NCI-H82 (cell line): Measurements from ENCODE around the gene ADCY2.

Source experiments
- DNase-seq: peaks from one replicate; lab custom pipeline; 2025; lab: John Stamatoyannopoulos, UW

ADCY2 gene

DNA sequence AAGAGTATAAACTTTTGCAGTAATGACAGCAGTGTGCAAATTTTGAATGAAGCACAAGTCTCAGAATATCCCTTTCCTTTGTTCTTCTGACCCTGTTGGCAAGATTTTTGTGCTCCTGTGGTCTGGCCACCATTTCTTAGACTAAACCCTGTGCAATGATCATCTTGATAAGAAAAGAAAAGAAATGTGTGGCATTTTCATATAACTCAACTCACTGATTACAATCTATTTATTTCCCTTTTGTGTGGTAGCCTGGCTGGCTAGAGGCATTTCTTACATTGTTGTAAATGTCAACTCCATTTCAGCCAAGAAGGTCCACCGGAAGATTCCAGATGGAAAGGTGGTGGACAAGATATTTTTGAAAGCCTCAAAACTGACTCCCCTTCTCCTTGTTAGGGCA is 41.9 kb downstream of the ADCY2 start:
- no peak for DNase-seq

GRCh38 chr5:7445068-7445467 is 49.1 kb downstream of the ADCY2 start:
- DNase-seq, result no peak

GRCh38 chr5:7445831-7446230 is 49.9 kb downstream of the ADCY2 start:
- DNase-seq, result no peak

DNA sequence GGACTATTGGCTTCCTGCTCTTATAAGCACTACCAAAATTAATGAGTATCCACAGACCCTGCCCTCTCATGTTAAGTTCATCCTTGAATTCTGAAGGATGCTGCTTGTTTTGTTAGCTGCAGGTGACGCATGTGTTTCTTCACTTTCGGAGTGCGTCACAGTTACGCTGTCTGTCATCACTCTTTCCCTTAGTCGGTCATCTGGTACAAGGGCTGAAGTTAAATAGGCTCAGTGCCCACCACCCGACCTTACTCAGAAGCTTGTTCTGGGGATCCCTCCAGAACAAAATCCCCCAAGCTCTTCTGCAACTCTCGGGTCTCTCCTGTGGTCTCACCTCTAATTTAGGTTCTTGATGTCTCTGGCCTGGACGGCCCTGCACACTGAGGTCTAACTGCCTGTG is 51.0 kb downstream of the ADCY2 start:
- no peak for DNase-seq

DNA sequence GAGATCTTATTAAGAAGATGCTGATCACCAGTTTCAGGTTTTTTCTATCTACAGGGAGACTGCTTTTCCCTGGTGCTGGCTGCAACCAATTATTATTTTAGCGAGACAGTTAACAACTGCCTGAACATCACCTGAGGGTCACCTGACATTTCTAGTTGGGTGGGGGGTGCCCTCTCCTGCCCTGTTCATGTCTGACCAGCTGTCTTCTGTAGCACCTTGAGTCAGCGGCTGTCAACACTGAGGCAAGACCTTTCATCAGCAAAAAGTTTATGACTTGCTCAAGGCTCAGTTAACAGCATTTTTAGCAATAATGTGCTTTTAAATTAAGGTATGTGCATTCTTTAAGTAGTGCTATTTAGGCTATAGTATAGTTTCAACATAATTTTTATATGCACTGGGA is 58.0 kb downstream of the ADCY2 start:
- DNase-seq, result no peak

- no peak for DNase-seq
These were observed 60.3 kb downstream of the ADCY2 start for GRCh38 chr5:7456206-7456605.

DNA sequence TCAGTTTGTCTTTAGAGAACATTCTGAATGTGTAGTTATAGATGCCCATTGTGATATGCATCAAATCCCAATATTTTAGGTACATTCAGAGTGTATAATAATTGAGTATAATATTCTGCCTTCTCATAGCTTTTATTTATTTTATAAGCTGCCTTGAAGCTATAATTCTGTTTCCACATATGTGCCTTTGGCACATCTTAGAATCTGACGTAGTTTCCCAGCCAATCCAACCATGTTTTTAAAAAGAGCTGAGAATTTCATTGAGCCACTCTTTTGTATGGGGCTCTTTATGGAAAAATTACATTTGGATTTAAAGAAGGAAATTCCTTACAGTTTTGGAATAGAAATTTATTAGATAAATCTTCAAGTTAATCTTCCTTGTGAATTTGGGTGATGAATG is 65.4 kb downstream of the ADCY2 start:
- DNase-seq, result no peak

DNA sequence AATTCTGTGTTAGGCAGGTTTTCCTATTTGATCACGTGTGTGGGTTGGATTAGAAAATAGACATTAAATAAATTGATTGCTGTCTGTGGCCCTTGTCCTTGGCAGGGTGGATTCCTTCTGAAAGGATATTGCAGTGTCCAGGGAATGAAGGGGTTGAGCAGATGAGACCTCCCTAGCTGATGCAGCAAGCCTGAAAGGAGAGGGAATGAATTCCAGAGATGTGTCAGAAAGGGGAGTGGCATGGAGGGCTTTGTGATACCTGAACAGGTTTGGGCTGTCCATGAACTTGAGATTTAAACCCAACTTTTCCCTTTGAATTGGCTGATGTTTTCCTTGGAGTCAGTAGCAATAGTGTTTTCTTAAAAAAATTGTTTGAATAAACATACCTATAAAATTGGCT is 66.8 kb downstream of the ADCY2 start:
- no peak for DNase-seq

DNA sequence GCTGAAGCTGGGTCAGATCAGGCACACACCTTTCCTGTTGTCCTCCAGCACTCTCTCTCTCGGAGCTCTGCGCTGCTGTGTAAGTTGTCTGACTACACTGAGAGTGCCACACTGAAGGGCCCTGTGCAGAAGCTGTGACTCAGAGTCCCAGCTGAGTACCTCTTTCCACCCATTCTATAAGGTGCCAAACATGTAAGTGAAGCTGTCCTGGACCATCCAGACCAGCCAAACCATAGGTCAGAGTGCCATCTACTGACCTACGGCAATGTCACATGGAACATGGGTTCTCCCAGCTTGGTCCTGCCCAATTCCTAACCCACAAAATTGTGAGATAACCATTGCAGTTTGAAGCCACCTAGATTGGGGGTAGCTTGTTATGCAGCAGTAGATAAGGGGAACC is 68.2 kb downstream of the ADCY2 start:
- no peak for DNase-seq

DNA sequence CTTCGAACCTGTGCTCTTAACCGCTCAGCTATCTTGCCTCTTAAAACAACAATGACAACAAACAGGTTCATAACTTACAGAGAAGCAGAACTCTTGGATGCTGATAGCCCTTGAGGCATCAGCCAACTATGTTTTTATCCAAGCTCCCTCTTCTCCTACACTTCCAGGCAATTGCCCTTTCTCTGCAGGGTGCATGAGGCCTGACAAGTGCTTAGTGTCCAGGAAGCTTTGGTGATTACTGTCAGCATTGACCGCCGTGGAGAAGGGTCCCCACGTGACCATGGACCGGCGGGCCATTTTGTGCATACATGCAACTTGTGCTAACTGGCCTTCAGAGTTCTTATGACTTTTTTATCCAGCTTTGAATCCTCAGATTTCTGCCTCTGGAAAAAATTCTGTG is 71.2 kb downstream of the ADCY2 start:
- no peak for DNase-seq

DNA sequence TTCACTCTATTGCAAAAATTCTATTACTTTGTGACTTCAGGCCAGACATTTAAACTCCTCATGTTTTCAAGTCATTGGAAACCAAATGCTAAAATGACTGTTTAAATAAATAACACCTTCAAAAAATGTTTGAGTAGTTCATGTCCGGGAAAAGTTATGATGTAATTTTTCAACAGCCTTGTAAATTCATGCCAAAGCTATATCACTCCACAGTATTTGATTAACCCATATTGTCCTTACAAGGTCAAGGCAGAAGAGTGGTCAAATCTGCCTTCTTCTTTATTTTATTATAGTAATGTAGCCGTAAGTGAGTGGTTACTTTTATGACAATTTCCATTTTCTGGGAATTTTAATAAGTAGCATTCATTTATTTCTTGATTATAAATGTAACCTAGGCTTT is 72.8 kb downstream of the ADCY2 start:
- DNase-seq, result no peak

DNA sequence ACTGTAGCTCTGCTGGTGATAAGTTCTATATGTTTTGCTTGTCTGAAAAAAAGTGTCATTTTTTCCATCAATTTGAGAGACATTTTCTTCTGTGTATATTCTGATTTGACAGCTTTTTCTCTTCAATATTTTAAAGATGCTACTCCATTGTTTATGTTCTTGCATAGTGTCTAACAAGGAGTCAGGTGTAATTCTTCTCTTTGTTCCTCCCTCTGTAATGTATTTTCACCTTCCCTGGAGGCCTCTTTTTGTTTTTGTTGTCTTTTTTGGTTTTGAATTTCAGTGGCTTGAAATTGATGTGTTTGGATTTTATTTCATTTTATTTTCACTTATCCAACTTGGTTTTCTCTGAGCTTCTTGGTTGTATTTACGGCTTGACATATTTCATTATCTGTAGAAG is 75.8 kb downstream of the ADCY2 start:
- DNase-seq, result no peak

GRCh38 chr5:7473115-7473514 is 77.2 kb downstream of the ADCY2 start:
- DNase-seq, result no peak

DNA sequence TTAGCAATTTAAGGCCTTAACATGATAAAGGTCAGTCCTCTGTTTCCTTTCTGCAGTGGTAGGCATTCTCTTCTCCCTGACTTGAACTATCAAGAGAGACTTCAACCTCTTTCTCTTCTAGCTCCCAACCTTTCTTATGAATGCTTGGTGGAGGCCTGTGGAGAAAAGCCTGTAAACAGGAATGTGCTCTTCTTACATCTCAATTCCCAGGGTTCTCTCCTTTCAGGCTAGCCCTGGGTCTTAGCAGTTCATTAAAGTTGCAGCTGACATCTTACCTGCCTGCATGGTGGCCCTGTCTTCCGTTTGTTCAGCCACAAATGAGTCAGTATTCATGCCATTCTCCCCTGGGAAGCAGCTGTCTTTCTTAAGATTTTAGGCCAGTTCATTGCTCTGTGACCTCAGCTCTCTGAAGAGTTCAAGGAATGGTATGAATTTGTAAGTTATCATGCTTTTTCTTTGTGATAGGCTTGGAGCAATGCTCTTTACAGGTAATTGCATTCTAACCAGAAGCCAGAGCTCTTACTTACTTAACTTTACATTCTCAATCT is 77.8 kb downstream of the ADCY2 start:
- DNase-seq, result no peak

- DNase-seq, result no peak
These were observed 79.0 kb downstream of the ADCY2 start for GRCh38 chr5:7474821-7475403.

DNA sequence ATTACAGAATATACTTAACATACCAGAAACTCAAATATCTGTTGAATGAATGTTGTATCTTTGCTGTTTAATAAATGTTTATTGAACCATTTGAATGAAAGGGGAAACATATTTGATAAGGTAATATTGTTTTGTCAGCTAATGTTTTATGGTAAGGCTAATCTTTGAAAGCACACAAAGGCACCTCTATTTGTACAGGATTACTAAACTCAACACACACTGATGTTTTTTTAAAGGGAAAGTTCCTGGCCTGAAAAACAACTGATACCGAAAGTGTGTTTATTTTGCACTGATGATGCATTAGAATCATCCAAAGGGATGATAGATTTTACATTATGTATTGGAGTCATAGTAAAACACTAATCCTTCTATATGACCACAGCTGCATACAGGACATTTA is 82.5 kb downstream of the ADCY2 start:
- DNase-seq, result no peak

DNA sequence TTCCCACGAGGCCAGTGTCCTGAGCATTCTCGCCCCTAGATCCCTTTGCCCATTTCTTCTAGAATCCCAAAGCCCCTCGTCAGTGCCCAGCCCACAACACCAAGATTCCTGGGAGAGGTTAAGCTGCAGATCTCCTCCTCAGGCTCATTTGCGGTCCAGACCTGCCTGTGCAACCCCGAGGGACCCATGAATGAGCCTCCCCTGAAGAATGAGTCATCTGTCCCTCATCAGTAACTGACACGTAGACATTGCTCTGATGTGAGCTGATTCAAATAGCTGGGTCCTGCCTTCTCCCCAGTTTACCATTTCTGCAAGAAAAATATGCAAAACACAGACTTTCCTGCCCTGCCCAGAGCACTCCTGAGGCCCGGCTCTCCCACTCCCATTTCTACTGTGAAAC is 92.8 kb downstream of the ADCY2 start:
- DNase-seq, result no peak

DNA sequence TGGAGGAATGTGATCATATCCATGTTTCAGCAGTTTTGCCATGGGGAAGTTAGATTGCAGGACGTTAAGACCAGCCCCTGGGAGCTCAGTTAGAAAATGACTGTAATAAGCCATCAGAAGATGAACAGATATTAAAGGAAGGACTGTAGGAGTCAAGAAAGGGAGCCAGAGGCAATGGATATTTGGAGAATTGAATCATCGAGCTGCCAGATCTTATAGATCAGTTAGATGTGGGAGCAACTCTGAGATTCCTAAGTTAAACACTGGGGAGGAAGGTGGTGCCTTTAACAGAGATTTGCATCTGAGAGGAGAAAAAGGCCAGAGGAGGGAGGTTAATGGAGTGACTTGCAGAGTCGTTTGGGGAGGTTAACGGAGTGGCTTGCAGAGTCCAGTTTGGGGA is 96.4 kb downstream of the ADCY2 start:
- no peak for DNase-seq

DNA sequence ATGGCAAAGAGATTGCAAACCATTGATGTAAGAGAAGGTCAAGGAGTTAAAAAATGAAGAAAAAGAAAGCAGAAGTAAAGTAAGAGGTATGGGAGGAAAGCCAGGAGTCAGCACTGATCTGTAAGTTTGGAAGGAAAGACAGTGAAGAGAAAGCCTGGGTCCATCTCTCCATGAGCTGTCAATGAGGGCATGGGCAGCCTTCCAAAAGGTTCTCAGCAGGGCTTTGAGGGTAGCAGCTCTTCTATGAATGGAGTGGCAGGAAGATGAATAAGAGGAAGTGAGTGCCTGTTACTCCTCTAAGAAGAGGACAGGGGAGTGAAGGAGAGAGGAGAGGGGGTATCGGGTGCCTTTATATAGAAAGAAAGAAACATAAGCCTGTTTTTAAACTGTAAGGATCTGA is 97.1 kb downstream of the ADCY2 start:
- no peak for DNase-seq

DNA sequence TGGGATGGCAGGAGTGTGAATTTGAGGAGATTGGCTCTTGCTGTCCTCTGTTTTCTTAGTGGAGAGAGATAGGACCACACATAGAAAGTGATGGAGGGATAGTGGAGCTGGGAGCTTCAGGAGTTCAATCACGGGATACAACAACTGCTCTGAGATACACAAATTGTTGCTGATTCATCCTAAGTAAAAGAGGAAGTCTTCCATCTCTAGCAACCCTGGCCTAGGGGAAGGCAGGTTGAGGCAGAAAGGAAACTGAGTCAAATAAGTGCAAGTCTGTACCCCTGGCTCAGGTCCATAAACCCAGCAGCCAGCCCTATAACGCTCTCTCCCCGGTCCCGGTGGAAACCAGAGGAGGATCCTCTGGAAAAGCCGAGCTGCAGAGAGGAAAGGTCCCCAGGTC is 97.7 kb downstream of the ADCY2 start:
- no peak for DNase-seq

- DNase-seq, result peak; percentile 58
These were observed 98.7 kb downstream of the ADCY2 start for GRCh38 chr5:7494481-7495130.

DNA sequence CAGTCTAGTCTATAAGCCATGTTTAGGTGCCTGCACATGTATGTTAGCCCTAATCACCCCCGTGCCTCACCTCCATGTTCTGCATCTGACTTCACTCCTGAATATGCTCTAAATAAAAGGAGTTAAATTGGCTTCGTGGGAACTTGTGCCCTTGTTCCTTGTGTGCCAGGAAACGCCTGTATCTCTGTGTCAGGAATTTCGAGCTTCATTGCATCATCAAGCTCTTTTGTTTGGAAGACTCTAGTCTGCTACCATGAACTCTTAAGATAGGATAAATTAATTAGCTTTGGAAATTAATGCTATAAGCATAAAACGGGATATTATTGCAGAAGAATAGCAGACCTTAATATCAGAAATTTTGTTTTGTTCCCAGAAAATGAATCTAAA is 99.2 kb downstream of the ADCY2 start:
- no peak for DNase-seq

DNA sequence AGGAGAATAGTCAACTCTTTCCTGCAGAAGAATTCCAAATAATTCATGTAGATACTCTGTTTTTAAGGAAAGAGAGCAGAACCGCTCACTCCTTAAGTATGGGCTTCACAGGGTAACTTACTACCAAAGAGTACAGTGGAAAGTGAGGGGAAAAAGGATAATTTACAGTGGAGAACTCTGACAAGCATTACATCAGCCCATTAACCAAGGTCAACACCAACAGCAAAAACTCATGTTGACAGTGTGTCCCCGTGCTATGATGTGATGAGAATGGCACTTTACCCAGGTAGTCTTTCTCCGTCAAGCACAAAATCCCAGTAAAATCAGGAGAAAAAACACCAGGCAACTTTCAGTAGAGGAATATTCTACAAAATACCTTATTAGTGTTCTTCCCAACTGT is 104.3 kb downstream of the ADCY2 start:
- no peak for DNase-seq

- no peak for DNase-seq
These were observed 105.1 kb downstream of the ADCY2 start for GRCh38 chr5:7501061-7501460.
